A549 (cell line): ENCODE results near the gene AK1. TPM values are rescaled to one million over a fixed set of nuclear protein-coding genes. Genes with fewer than 3 reads are reported as not detected.

Experiments
- ATAC-seq, 2 experiments: fragments of 200-7000 bp in 1 of 2; fragments of >200 bp in 1 of 2; cut with Nextera tagmentation in 1 of 2; cut with Tn5 transposase in 1 of 2; 3 replicates each; pipeline versions ENCODE4 v1.8.0 to v1.9.1; 2018 to 2020; ENCODE audit warnings: mild to moderate bottlenecking in 1 of 2, moderate library complexity in 1 of 2
- CTCF ChIA-PET: fragments of 300-600 bp; sonication (Branson Sonifier 250); formaldehyde crosslinking; extraction: SDS; loops from one replicate; lab custom pipeline; 2021; ENCODE audit warnings: antibody characterized with exemption, inconsistent platforms; lab: Yijun Ruan, JAX
- POLR2A ChIA-PET: fragments of 350-600 bp; formaldehyde crosslinking; extraction: SDS; loops from one replicate; lab custom pipeline; 2021; ENCODE audit warnings: antibody characterized with exemption, inconsistent platforms; lab: Yijun Ruan, JAX
- DNase-seq, 2 experiments: peaks; one replicate each; pipeline versions ENCODE4 v3.0.0 to v3.0.0-alpha.2; 2011 to 2016; ENCODE audit warnings: low read depth in 1 of 2, low spot score in 1 of 2
- FAIRE-seq: peaks from 2 replicates; lab custom pipeline; 2011; peaks lifted over from hg19 to GRCh38; lab: Jason Lieb, UNC
- H3K27ac ChIP-seq, 2 experiments: fragments of >200 bp; sonication (Bioruptor Twin); formaldehyde crosslinking; 3 replicates each; pipeline ENCODE4 v1.5.1; 2016 to 2017
- H3K4me1 ChIP-seq: fragments of >200 bp; sonication (Bioruptor Twin); formaldehyde crosslinking; 3 replicates; pipeline ENCODE4 v1.6.1; 2016
- H3K4me2 ChIP-seq: fragments of >200 bp; sonication (Bioruptor Twin); formaldehyde crosslinking; 3 replicates; pipeline ENCODE4 v1.6.1; 2016
- H3K4me3 ChIP-seq: fragments of >200 bp; sonication (Bioruptor Twin); formaldehyde crosslinking; 3 replicates; pipeline ENCODE4 v1.5.1; 2016
- H3K9me3 ChIP-seq: fragments of >200 bp; sonication (Bioruptor Twin); formaldehyde crosslinking; 3 replicates; pipeline ENCODE4 v1.6.1; 2016
- BHLHE40 ChIP-seq: IDR thresholded peaks from 2 replicates; pipeline ENCODE4 v1.6.1; 2012; ENCODE audit warnings: low read depth, low read length, inconsistent platforms
- CEBPB ChIP-seq, 2 experiments: fragments of >200 bp in 1 of 2; sonication (Bioruptor Twin) in 1 of 2; formaldehyde crosslinking in 1 of 2; IDR thresholded peaks; 2 replicates each; pipeline ENCODE4 v1.6.1; 2012 to 2016
- CHD2 ChIP-seq: fragments of 150-350 bp; IDR thresholded peaks from 2 replicates; pipeline ENCODE4 v1.6.1; 2014; ENCODE audit warnings: low read length; ENCODE audit not compliant: partially characterized antibody
- ELK1 ChIP-seq: fragments of 150-350 bp; IDR thresholded peaks from 2 replicates; pipeline ENCODE4 v1.6.1; 2014; ENCODE audit warnings: low read depth, mild to moderate bottlenecking, low read length
- FOSB ChIP-seq: fragments of 250-450 bp; sonication (Bioruptor Pico); IDR thresholded peaks from 2 replicates; pipeline ENCODE4 v1.5.0; 2020; ENCODE audit warnings: mild to moderate bottlenecking, moderate library complexity
- FOXS1 ChIP-seq: fragments of 250-450 bp; sonication (Bioruptor Pico); IDR thresholded peaks from 2 replicates; pipeline ENCODE4 v1.5.0; 2020; ENCODE audit warnings: mild to moderate bottlenecking, moderate library complexity
- HEYL ChIP-seq: fragments of 250-450 bp; sonication (Bioruptor Pico); IDR thresholded peaks from 2 replicates; pipeline ENCODE4 v1.8.0; 2021; ENCODE audit warnings: mild to moderate bottlenecking, moderate library complexity
- HOXB5 ChIP-seq: fragments of 250-450 bp; sonication (Bioruptor Pico); IDR thresholded peaks from 2 replicates; pipeline ENCODE4 v1.5.0; 2020; ENCODE audit warnings: mild to moderate bottlenecking, moderate library complexity
- JUN ChIP-seq, 2 experiments: fragments of >200 bp; sonication (Bioruptor Twin); formaldehyde crosslinking; IDR thresholded peaks; 2 replicates in 1 of 2; 3 replicates in 1 of 2; pipeline ENCODE4 v1.6.1; 2016 to 2017
- JUNB ChIP-seq: fragments of >200 bp; sonication (Bioruptor Twin); formaldehyde crosslinking; IDR thresholded peaks from 2 replicates; pipeline ENCODE4 v1.6.1; 2016
- KDM5A ChIP-seq: fragments of 200-600 bp; sonication (generic); IDR thresholded peaks from 2 replicates; pipeline ENCODE4 v1.6.1; 2016; ENCODE audit warnings: antibody characterized with exemption, mild to moderate bottlenecking
- MYC ChIP-seq: IDR thresholded peaks from 2 replicates; pipeline ENCODE4 v1.6.1; 2012; ENCODE audit warnings: mild to moderate bottlenecking, inconsistent platforms, low read length, improper control_type of control experiment, borderline replicate concordance
- NR3C1 ChIP-seq: fragments of >200 bp; sonication (Bioruptor Twin); formaldehyde crosslinking; IDR thresholded peaks from 3 replicates; pipeline ENCODE4 v1.6.1; 2017
- POLR2AphosphoS2 ChIP-seq: conservative IDR thresholded peaks from 2 replicates; pipeline ENCODE4 v1.6.1; 2012; ENCODE audit warnings: low read length, improper control_type of control experiment, inconsistent platforms
- RARB ChIP-seq: fragments of 250-450 bp; sonication (Bioruptor Pico); IDR thresholded peaks from 2 replicates; pipeline ENCODE4 v1.8.0; 2021; ENCODE audit warnings: mild to moderate bottlenecking, moderate library complexity
- SREBF2 ChIP-seq: fragments of 450-650 bp; IDR thresholded peaks from 2 replicates; pipeline ENCODE4 v1.6.1; 2014; ENCODE audit warnings: mild to moderate bottlenecking, moderate library complexity
- WGBS: methylation state at CpG from one replicate; pipeline ENCODE4 v1.1.6; 2017; ENCODE audit errors: missing lambda C conversion rate; 5-methylcytosine and 5-hydroxymethylcytosine counted together
- polyA plus RNA-seq, 4 experiments: library from polyadenylated mRNA; depleted of rRNA in 3 of 4; stranded (reverse); fragments of >200 nt; fragmentation: RNase III in 1 of 4; extraction: RNeasy Plus Mini Kit Qiagen cat#74134 plus additional on column Dnase treatment in 1 of 4; gene quantifications; 2 replicates in 3 of 4; 3 replicates in 1 of 4; pipeline ENCODE4 v1.2.3, GENCODE V29; 2011 to 2017
- TF ChIP-seq, protein P1 (sequence below): fragments of >200 bp; sonication (Bioruptor Twin); formaldehyde crosslinking; IDR thresholded peaks from 3 replicates; pipeline ENCODE4 v1.5.1; 2016
- TF ChIP-seq, protein P2 (sequence below): fragments of 250-450 bp; sonication (Bioruptor Pico); IDR thresholded peaks from 2 replicates; pipeline ENCODE4 v1.5.0; 2021; ENCODE audit warnings: mild to moderate bottlenecking, moderate library complexity, borderline replicate concordance

The AK1 gene
- polyA plus RNA-seq, 2 of the 4 experiments (the other 2 are of a cell fraction): 30.0 to 31.9 TPM

DNA sequence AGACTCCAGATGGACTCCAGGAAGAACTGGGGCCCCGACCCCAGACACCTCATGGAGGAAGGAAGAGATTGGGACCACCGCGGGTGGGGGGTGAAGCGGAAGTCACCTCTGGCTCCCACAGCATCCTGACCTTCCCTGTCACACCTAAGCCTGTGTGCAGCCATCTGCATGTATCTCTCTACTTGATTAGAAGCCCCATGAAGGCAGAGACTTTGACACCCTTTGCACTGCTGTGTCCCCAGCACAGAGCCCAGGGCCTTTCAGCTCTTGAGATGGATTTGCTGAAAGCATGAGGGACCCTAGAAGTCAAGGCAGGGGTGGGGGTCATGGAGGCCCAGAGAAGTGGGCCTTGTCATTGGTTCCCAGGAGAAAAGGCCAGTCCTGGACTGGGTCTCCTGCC, 20.2 kb downstream of the AK1 start:
- Histone ChIP-seq H3K9me3 (no peaks in the 10 kb centered on the region), H3K4me3 (no peak overlapping the region), H3K4me2 (no peak overlapping the region), H3K4me1 (no peaks in the 10 kb centered on the region; the same call in 2 of the 3 replicates), H3K27ac (no peak overlapping the region)
- ATAC-seq (no peak), FAIRE-seq (no peak), DNase-seq (no peak)
- TF ChIP-seq FOSB (CRISPR knock-in tag): no peak
- no peak for TF ChIP-seq SREBF2
- no peak for TF ChIP-seq JUNB
- no peak for TF ChIP-seq HOXB5 (CRISPR knock-in tag)
- TF ChIP-seq NR3C1: no peak
- TF ChIP-seq, protein P1, sequence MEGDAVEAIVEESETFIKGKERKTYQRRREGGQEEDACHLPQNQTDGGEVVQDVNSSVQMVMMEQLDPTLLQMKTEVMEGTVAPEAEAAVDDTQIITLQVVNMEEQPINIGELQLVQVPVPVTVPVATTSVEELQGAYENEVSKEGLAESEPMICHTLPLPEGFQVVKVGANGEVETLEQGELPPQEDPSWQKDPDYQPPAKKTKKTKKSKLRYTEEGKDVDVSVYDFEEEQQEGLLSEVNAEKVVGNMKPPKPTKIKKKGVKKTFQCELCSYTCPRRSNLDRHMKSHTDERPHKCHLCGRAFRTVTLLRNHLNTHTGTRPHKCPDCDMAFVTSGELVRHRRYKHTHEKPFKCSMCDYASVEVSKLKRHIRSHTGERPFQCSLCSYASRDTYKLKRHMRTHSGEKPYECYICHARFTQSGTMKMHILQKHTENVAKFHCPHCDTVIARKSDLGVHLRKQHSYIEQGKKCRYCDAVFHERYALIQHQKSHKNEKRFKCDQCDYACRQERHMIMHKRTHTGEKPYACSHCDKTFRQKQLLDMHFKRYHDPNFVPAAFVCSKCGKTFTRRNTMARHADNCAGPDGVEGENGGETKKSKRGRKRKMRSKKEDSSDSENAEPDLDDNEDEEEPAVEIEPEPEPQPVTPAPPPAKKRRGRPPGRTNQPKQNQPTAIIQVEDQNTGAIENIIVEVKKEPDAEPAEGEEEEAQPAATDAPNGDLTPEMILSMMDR: no peak
- TF ChIP-seq CEBPB (IDR thresholded peaks at IDR 0.05): no peak
- no peak for TF ChIP-seq HEYL
- TF ChIP-seq MYC: no peak
- WGBS: 43% methylated on average over 4 of the region's 4 CpGs
- ChIA-PET CTCF (interaction anchor here (1.0 to 6.1 kb wide), 3 partner anchors 13 to 164 kb away, joined by 3 to 59 read pairs (median 10); partner anchors contain the start of gene TOR2A), POLR2A (no interaction called here)

DNA sequence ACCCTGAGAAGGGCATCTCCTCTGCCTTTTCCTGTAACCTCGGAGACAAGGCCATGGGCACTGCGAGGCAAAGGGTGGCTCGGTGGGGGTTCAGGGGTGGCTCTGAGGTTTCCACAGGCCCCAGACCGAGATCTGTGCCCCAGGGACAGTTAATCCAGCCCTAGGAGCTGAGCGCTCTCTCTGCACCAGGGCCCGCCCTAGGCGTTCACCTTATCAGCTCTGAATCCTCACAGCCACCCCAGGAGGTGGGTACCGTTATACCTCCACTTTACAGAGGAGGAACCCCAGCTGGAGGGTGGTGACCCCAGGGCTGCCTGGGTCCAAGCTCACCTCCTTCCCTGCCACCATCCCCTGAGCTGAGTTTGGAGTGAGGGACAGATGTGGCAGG, 20.8 kb downstream of the AK1 start:
- Histone ChIP-seq H3K9me3 (no peaks in the 10 kb centered on the region), H3K4me1 (no peaks in the 10 kb centered on the region; the same call in 2 of the 3 replicates), H3K4me2 (no peak overlapping the region)
- 78% methylated on average over 8 of the region's 8 CpGs for whole genome bisulfite sequencing
- CTCF ChIA-PET: interaction anchor here (0.9 to 6.1 kb wide), 3 partner anchors 10 to 122 kb away, joined by 3 to 59 read pairs (median 10); partner anchors contain the start of gene TOR2A
- DNase-seq: no peak
- FAIRE-seq: no peak
- POLR2A ChIA-PET: no interaction called here
- no peak for TF ChIP-seq CHD2
- no peak for TF ChIP-seq MYC
- TF ChIP-seq, all 56 proteins: peak for 0
- ATAC-seq: 0 out of 6 replicates have a peak, but pooled peaks of 1 of the 2 experiments have one; percentile 22
- Histone ChIP-seq H3K27ac (no peak overlapping the region), H3K4me3 (no peak overlapping the region)

- H3K9me3 ChIP-seq: no peaks in the 10 kb centered on the region
- DNase-seq (no peak), FAIRE-seq (no peak), ATAC-seq (no peak)
- ChIA-PET POLR2A (no interaction called here), CTCF (interaction anchor here (0.7 to 6.1 kb wide), 7 partner anchors 9 to 266 kb away, joined by 3 to 59 read pairs (median 3); partner anchors contain the start of gene TOR2A)
- H3K4me3 ChIP-seq: no peak overlapping the region
- no peak overlapping the region for H3K27ac ChIP-seq
- TF ChIP-seq BHLHE40 (no peak), CEBPB (IDR thresholded peaks at IDR 0.05) (no peak)
- TF ChIP-seq, protein P2, sequence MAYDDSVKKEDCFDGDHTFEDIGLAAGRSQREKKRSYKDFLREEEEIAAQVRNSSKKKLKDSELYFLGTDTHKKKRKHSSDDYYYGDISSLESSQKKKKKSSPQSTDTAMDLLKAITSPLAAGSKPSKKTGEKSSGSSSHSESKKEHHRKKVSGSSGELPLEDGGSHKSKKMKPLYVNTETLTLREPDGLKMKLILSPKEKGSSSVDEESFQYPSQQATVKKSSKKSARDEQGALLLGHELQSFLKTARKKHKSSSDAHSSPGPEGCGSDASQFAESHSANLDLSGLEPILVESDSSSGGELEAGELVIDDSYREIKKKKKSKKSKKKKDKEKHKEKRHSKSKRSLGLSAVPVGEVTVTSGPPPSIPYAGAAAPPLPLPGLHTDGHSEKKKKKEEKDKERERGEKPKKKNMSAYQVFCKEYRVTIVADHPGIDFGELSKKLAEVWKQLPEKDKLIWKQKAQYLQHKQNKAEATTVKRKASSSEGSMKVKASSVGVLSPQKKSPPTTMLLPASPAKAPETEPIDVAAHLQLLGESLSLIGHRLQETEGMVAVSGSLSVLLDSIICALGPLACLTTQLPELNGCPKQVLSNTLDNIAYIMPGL: no peak
- WGBS: 56% methylated on average over 11 of the region's 11 CpGs
- H3K4me2 ChIP-seq: no peak overlapping the region
- no peaks in the 10 kb centered on the region; the same call in 2 of the 3 replicates for H3K4me1 ChIP-seq
Measured at GRCh38 chr9:127856094-127856728, 21.3 kb downstream of the AK1 start.

DNA sequence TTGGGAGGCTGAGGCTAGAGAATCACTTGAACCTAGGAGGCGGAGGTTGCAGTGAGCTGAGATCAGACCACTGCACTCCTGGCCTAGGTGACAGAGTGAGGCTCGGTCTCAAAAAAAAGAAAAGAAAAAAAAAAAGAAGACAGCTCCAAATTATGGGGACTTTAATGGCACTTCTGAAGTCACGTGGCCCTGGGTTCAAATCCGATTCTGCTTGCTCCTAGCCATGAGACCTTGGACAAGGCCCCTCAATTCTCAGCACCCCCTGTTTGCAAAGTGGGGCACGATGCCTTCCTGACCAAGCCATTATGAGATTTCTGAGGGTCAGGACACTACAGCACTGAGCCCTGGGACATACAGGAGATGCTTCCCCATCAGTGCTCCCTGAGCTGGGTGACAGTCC, 22.0 kb downstream of the AK1 start:
- FAIRE-seq: no peak
- Histone ChIP-seq H3K4me2 (no peak overlapping the region), H3K4me1 (no peaks in the 10 kb centered on the region; the same call in 2 of the 3 replicates), H3K27ac (no peak overlapping the region), H3K9me3 (no peaks in the 10 kb centered on the region), H3K4me3 (no peak overlapping the region)
- no peak for DNase-seq
- no peak for ATAC-seq
- WGBS: 82% methylated on average over 5 of the region's 5 CpGs
- POLR2A ChIA-PET: interaction anchor here (0.6 kb wide), 1 partner anchor 61 kb away, joined by 3 read pairs; the partner anchor contains the start of gene ST6GALNAC4
- CTCF ChIA-PET: interaction anchor here (0.7 to 6.1 kb wide), 9 partner anchors 9 to 266 kb away, joined by 3 to 59 read pairs (median 3); partner anchors contain the start of genes CDK9 and TOR2A
- TF ChIP-seq JUN (IDR thresholded peaks at IDR 0.05) (no peak), ELK1 (no peak), POLR2AphosphoS2 (no peak), KDM5A (no peak), RARB (no peak), FOXS1 (CRISPR knock-in tag) (no peak)
- TF ChIP-seq, protein P2: no peak
